GM12891 (cell line): ENCODE data around the gene GALNT13.
"Not testable (repeated sequence)": the region's sequence is repeated elsewhere in the genome, so short reads cannot be mapped to it uniquely, and the experiment has no call there.

Experiments used
- DNase-seq: peaks from one replicate; pipeline ENCODE4 v3.0.0; 2011; ENCODE audit warnings: low spot score; ENCODE audit not compliant: insufficient read length
- FAIRE-seq: peaks from 2 replicates; lab custom pipeline; 2011; peaks lifted over from hg19 to GRCh38; lab: Jason Lieb, UNC
- PAX5 ChIP-seq: IDR thresholded peaks from 2 replicates; pipeline ENCODE4 v1.6.1; 2011; ENCODE audit warnings: low read length, moderate library complexity, mild to moderate bottlenecking; ENCODE audit not compliant: insufficient read depth, severe bottlenecking
- POLR2A ChIP-seq: IDR thresholded peaks from 2 replicates; pipeline ENCODE4 v1.6.1; 2011; ENCODE audit warnings: low read depth, low read length, control low read depth
- POLR2AphosphoS5 ChIP-seq: IDR thresholded peaks from 2 replicates; pipeline ENCODE4 v1.6.1; 2011; ENCODE audit warnings: low read depth, low read length, control low read depth
- POU2F2 ChIP-seq: IDR thresholded peaks from 2 replicates; pipeline ENCODE4 v1.6.1; 2011; ENCODE audit warnings: low read depth, mild to moderate bottlenecking, control low read depth, low read length, moderate library complexity
- SPI1 ChIP-seq: IDR thresholded peaks from 2 replicates; pipeline ENCODE4 v1.6.1; 2011; ENCODE audit warnings: low read depth, low read length, control low read depth
- TAF1 ChIP-seq: IDR thresholded peaks from 2 replicates; pipeline ENCODE4 v1.6.1; 2011; ENCODE audit warnings: low read depth, low read length, control low read depth

GALNT13 gene

DNA sequence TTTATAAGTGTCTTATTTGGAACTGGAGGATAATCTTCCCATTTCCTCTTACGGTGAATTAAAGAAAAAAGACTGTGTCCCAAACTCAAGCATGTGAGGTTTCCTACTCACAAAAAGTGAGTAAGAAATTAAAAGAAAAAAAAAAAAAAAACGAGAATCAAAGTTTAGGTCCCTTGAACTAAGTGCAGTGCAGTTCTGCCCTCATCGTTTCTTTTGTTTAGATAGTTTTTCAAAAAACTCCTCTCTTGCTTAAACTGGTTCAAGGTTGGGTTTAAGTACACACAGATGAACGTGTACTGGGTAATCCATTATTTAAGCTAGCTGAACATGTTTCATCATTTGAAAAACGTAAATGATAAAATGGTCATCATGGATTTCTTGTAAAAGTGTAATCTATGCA is 590.9 kb downstream of the GALNT13 start:
- no peak for TF ChIP-seq SPI1
- no peak for TF ChIP-seq PAX5
- no peak for TF ChIP-seq POLR2AphosphoS5
- no peak for TF ChIP-seq POU2F2
- TF ChIP-seq POLR2A = no peak
- no peak for TF ChIP-seq TAF1
- DNase-seq = no peak
- FAIRE-seq = no peak

DNA sequence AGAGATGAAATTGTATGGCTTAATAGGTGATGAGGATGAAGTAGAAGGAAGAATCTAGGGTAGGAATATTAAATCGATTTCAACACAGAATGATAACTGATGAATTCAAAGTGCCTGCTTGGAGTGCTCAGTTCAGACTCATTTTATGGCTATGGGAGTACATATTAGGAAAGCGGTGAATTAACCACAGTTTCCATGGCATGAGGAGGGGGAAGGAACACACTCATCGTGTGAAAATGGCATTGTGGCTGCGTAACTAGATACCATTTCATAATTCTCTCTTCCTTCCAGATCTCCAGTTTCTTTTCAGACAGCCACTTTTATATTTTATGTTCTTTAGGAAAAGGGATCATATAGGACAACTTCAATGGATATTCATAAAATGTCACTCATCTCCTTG is 594.5 kb downstream of the GALNT13 start:
- TF ChIP-seq POLR2AphosphoS5 (no peak), POLR2A (no peak), PAX5 (no peak), POU2F2 (no peak), SPI1 (no peak), TAF1 (no peak)
- FAIRE-seq (no peak), DNase-seq (no peak)

DNA sequence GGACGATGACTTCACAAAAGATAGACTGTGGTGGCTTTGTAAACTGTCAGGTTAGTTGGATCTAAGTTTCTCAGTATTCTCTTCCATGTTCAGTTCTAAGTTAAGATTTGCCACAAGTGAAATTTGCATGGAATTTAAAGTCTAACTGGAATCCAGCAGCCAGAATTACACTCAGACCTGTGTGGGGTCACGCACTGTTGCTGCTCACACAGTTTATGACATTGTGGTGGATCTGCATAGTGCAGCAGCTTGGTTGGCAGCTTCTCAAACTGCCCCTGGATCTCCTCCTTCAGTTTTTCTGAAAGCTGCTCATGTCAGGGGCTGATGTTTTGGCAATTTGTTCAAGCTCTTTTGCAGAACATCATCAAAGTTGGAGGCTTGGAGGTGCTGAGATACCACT is 598.7 kb downstream of the GALNT13 start:
- FAIRE-seq = no peak
- DNase-seq = no peak
- TF ChIP-seq SPI1 (no peak), POLR2A (no peak), PAX5 (no peak)

DNA sequence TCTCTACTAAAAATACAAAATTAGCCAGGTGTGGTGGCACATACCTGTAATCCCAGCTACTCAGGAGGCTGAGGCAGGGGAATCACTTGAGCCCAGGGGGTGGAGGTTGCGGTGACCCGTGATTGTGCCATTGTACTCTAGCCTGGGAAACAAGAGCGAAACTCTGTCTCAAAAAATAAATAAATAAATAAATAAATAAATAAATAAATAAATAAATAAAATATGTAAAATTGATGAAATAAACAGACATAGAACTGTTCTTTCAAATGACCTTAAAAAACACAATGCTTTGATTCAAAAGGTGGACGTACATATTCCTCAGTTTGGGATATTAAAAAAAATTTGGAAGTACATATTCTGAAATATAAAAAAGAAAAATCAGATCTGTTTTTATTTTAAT is 599.8 kb downstream of the GALNT13 start:
- FAIRE-seq, DNase-seq: not testable (repeated sequence)

DNA sequence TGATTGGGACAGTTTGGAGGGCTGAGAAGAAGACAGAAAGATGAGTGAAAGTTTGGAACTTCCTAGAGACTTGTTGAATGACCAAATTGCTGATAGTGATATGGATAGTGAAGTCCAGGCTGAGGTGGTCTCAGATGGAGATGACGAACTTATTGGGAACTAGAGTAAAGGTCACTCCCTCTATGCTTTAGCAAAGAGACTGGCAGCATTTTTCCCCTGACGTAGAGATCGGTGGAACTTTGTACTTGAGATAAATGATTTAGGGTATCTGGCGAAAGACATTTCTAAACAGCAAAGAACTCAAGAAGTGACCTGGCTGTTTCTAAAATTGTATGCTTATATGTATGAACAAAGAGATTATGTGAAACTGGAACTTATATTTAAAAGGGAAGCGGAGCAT is 605.6 kb downstream of the GALNT13 start:
- FAIRE-seq (no peak), DNase-seq (no peak)
- TF ChIP-seq PAX5 (no peak), POU2F2 (no peak), SPI1 (no peak), POLR2A (no peak), POLR2AphosphoS5 (no peak), TAF1 (no peak)

DNA sequence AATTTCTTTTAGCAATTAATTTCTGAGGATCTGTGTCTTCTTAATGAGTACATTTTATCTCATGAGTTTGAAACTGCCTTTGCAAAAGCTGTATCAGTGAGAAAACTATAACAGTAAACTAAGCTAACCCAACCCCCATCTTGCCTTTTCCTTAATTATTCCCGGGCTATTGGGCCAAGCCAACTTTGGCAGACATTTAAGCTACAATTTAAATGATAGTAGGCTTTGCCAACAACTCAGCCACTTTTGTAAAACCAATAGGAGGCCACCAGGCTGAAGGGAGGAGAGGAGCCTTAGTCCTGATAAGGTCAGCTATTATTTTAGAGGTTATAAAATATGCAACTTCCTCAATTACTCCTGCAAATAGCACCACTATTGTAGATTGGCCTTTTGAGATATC is 608.8 kb downstream of the GALNT13 start:
- no peak for FAIRE-seq
- no peak for DNase-seq
- TF ChIP-seq PAX5 (no peak), POU2F2 (no peak), POLR2AphosphoS5 (no peak), TAF1 (no peak), POLR2A (no peak), SPI1 (no peak)

DNA sequence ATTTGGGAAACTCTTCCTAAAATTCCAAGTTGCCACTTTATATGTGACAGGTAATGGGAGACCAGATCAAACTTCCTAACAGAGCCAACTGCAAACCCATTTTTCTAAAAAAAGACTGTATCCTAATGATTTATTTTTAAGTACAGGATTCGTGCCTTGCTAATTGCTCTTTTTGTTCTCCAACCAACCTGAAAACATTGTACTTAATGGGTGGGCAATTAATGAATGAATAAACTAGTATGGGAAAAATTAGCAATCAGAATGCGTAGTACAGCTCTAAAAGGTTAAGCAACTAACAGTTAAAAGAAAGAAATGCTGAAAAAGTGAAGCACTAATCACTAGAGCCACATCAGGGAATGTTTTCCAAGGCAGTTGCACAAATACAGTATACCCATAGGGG is 609.6 kb downstream of the GALNT13 start:
- FAIRE-seq (no peak), DNase-seq (no peak)
- no peak for TF ChIP-seq PAX5
- TF ChIP-seq TAF1 = no peak
- TF ChIP-seq POLR2AphosphoS5 = no peak

DNA sequence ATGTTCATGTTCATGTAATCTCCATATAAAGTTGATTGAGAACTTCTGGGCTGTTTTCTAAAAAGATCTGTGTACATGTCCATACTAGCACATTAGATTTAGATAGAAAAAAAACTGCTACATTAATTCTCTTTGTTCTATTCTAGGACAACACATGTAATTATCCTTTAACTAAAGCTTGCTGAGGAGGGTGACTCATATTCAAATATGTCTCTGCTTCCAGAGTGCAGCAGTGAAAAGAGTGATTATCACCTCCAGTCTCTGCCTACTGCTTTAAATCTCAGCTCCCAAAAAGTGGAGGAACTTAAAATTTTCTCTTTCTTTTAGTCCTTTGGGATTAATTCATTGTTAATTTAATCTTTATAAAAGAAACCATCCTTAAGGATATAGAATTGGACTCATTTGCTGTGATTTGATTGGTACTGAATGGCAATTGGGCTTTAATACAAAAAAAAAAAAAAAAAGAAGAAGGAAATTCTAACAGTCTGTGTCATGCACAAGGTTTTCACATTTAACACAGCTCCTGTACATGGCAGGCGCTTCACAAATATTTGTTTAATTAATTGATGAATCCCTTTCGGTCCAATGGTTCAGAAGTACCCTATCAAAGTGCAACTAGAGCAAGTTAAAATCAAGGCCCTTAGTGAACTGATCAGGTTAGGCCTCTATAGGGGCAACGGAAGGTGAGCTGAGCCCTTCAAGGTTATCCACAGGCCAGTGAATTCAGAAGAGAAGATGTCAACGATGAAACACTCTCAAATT is 612.8 kb downstream of the GALNT13 start:
- no peak for TF ChIP-seq SPI1
- TF ChIP-seq TAF1 = no peak
- TF ChIP-seq POU2F2 = no peak
- TF ChIP-seq POLR2A = no peak
- TF ChIP-seq POLR2AphosphoS5 = no peak
- TF ChIP-seq PAX5 = no peak
- DNase-seq (no peak), FAIRE-seq (no peak)

DNA sequence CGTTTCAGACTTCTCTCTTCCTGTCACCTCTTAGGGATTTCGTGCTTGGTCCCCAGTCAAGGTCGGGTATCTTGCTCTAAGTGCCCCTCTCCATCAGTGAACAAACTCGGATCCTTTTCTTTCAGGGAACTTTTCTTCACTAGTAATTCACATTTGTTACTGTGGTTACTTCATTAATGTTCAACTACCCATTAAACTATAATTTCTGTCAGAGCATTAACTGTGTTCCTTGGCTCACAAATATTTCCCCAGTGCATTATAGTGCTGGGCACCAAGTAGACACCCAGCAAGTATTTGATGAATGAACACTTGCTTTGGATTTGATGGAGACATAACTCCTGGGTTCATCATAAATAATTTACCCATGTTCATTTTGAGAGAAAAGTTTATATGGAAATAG is 617.1 kb downstream of the GALNT13 start:
- DNase-seq = no peak
- TF ChIP-seq POLR2A = no peak
- TF ChIP-seq POLR2AphosphoS5 = no peak
- no peak for TF ChIP-seq TAF1
- TF ChIP-seq SPI1 = no peak
- no peak for TF ChIP-seq POU2F2
- no peak for TF ChIP-seq PAX5
- FAIRE-seq = no peak

DNA sequence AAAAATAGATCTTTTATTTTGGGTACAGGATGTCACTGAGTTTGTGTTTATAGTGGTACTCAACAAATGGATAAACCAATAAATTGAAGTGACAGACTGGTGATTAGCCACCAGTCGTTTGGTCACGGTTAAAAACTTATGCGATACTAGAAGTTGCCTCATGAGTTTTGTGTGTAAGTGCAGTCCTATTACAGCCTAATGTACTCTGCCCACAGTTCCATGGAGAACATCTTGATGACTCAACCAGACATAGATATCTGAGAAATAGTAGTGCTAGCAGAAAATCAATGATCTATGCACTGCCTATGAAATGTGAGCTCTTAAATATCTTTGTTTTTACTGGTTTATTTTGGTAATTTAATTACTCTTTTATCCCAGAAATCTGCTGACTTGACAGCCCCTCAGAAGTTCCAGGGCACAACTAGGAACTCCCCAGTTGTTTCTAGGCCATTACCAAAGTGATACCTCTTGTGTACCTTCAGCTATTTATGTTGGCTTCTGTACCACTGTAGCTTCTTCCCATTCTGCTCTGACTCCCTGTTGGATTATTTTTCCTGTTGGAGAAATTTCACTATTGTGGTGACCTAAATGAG is 617.6 kb downstream of the GALNT13 start:
- no peak for TF ChIP-seq POLR2AphosphoS5
- TF ChIP-seq TAF1 = no peak
- no peak for TF ChIP-seq POU2F2
- DNase-seq (no peak), FAIRE-seq (no peak)
